Osteoblast (primary cell): ENCODE results near the gene IL17B. TPM values are rescaled to one million over a fixed set of nuclear protein-coding genes. Genes with fewer than 3 reads are reported as not detected.
A peak's percentile ranks its signal among the peaks of the same experiment; 100 is the strongest.

Experiments
- DNase-seq: peaks from one replicate; pipeline ENCODE4 v3.0.0; 2011; ENCODE audit warnings: low spot score, mixed read lengths; ENCODE audit not compliant: insufficient read length; ENCODE audit errors: missing footprints
- H2AFZ ChIP-seq: 2 replicates; pipeline ENCODE4 v1.6.0; 2011; ENCODE audit warnings: mild to moderate bottlenecking, low read length
- H3K27ac ChIP-seq: 2 replicates; pipeline ENCODE4 v1.5.1; 2011; ENCODE audit warnings: mild to moderate bottlenecking, low read depth, low read length, moderate library complexity
- H3K27me3 ChIP-seq: 2 replicates; pipeline ENCODE4 v1.6.0; 2012; ENCODE audit warnings: mild to moderate bottlenecking, control low read depth, inconsistent platforms, low read length, moderate library complexity; ENCODE audit not compliant: insufficient read depth
- H3K36me3 ChIP-seq: 2 replicates; pipeline ENCODE4 v1.5.1; 2011; ENCODE audit warnings: mild to moderate bottlenecking, low read length, control low read depth, moderate library complexity; ENCODE audit not compliant: insufficient read depth
- H3K4me1 ChIP-seq: 2 replicates; pipeline ENCODE4 v1.5.1; 2011; ENCODE audit warnings: mild to moderate bottlenecking, low read length, control low read depth, moderate library complexity; ENCODE audit not compliant: insufficient read depth
- H3K4me2 ChIP-seq: 2 replicates; pipeline ENCODE4 v1.6.0; 2011; ENCODE audit warnings: mild to moderate bottlenecking, low read length; ENCODE audit not compliant: insufficient read depth
- H3K4me3 ChIP-seq: fragments of 200-600 bp; sonication (generic); 3 replicates; pipeline ENCODE4 v1.5.1; 2012; ENCODE audit warnings: mild to moderate bottlenecking, low read length, inconsistent platforms; ENCODE audit not compliant: insufficient read depth
- H3K79me2 ChIP-seq: 2 replicates; pipeline ENCODE4 v1.6.0; 2012; ENCODE audit warnings: mild to moderate bottlenecking, low read length, control low read depth, inconsistent platforms; ENCODE audit not compliant: insufficient read depth
- H3K9me3 ChIP-seq: 2 replicates; pipeline ENCODE4 v1.5.1; 2011; ENCODE audit warnings: low read depth, low read length, control low read depth
- H4K20me1 ChIP-seq: 2 replicates; pipeline ENCODE4 v1.6.0; 2012; ENCODE audit warnings: mild to moderate bottlenecking, low read length, control low read depth; ENCODE audit not compliant: insufficient read depth
- CTCF ChIP-seq: IDR thresholded peaks from 2 replicates; pipeline ENCODE4 v1.5.1; 2011; ENCODE audit warnings: mild to moderate bottlenecking, low read depth, low read length, moderate library complexity; ENCODE audit errors: extremely low read depth
- total RNA-seq: library from RNA; depleted of rRNA; stranded (reverse); fragments of >200 nt; gene quantifications from 2 replicates; pipeline ENCODE4 v1.2.3, GENCODE V29; 2012

The IL17B gene
- 0.29 TPM in 1 of 2 replicates, not detected in the other for total RNA-seq

DNA sequence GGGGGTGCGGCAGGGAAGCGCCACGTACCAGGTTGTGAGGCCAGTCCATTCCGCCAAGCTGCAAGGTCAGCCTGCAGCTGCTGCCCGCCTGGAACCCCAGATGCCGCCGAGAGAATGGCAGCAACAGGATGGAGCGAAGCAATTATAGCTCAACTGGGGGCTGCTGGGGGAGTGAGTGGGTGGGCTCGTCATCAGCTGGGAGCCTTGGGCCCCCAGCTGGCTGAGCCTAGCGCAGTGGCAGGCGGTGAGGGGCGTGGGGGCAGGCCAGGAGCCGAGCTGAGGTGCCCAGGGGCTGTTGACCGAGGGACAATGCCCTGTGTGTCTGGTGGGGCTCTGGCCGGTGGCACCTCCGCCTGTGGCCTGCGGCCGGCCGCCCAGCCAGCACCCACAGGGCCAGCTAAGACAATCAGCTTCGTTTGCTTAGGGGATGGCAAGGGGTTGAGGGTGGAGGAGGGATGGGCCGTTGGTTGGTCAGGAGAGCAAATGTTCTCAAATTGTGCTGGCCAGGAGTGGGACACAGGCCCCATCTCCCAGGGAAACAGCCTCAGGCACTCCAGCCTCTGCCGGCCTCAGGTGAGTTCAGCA is at the start of gene IL17B:
Gene IL17B, minus strand, starts transcription at position 116 of the 585 bp plus-strand sequence. Its CDS starts 67 bp downstream, at position 49.
- Histone ChIP-seq H3K27ac (no peak within 1 kb of the TSS), H3K4me1 (peaks cover 4% of the 10 kb centered on the region), H3K27me3 (no peaks in the 10 kb centered on the region), H3K9me3 (no peaks in the 10 kb centered on the region), H3K36me3 (no peaks in the 10 kb centered on the region), H2AFZ (no peak within 1 kb of the TSS), H3K4me2 (no peak within 1 kb of the TSS), H3K79me2 (no peaks in the 10 kb centered on the region), H4K20me1 (no peaks in the 10 kb centered on the region), H3K4me3 (no peak within 1 kb of the TSS)
- DNase-seq: no peak
- no peak for TF ChIP-seq CTCF

DNA sequence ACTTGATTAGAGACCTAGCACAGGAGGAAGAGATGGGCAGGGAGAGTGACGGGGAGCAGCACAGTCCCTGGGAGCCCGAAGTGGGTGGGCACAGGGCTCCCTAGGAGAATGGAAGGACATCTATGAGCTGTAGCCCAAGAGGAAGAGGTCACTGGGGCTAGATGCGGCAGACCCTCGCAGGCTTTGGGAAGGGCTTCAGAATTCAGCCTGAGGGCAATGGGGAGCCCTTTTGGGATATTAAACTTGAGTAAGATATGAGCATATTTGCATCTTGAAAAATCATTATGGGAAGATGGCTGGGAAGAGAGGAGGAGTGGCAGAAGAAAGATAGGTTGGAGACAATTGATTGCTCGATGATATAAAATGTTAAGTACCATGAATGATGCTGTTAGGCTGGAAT is 48.9 kb upstream of the IL17B start:
- H2AFZ ChIP-seq: no peak overlapping the region
- DNase-seq: peak; percentile 71
- no peaks in the 10 kb centered on the region for H3K27me3 ChIP-seq
- H3K4me1 ChIP-seq: peaks cover 19% of the 10 kb centered on the region
- H3K27ac ChIP-seq: peak overlapping the region; percentile 10
- H3K9me3 ChIP-seq: no peaks in the 10 kb centered on the region
- no peaks in the 10 kb centered on the region for H3K79me2 ChIP-seq
- H4K20me1 ChIP-seq: peaks cover 36% of the 10 kb centered on the region
- peaks cover 86% of the 10 kb centered on the region for H3K36me3 ChIP-seq
- no peak for TF ChIP-seq CTCF
- H3K4me2 ChIP-seq: no peak overlapping the region
- no peak overlapping the region for H3K4me3 ChIP-seq

GRCh38 chr5:149427374-149427773 is 48.3 kb upstream of the IL17B start:
- Histone ChIP-seq H3K36me3 (peaks cover 91% of the 10 kb centered on the region), H3K79me2 (no peaks in the 10 kb centered on the region), H2AFZ (no peak overlapping the region), H4K20me1 (peaks cover 32% of the 10 kb centered on the region), H3K27me3 (no peaks in the 10 kb centered on the region), H3K4me3 (no peak overlapping the region), H3K4me1 (peaks cover 25% of the 10 kb centered on the region), H3K27ac (peak overlapping the region; percentile 67), H3K4me2 (no peak overlapping the region), H3K9me3 (no peaks in the 10 kb centered on the region)
- no peak for TF ChIP-seq CTCF
- DNase-seq: peak; percentile 65

DNA sequence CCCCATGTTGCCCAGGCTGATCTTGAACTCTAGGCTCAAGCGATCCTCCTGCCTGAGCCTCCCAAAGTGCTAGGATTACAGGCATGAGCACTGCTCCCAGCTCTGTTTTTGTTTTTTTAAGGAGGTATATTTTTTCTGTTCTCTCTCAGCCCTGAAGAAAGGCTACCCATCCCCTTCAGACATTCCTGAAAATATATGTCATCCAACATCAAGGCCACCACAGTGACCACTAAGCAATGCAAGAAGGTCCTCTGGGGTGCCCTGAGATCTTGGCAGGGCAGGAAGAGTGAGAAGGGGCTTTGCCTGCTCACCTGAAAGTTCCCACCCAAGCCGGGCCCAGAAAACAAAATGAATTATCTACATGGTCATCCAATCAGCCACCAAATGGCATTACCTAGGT is 47.8 kb upstream of the IL17B start:
- peaks cover 96% of the 10 kb centered on the region for H3K36me3 ChIP-seq
- peaks cover 33% of the 10 kb centered on the region for H4K20me1 ChIP-seq
- H3K9me3 ChIP-seq: no peaks in the 10 kb centered on the region
- H3K27me3 ChIP-seq: no peaks in the 10 kb centered on the region
- peak; percentile 68 for DNase-seq
- H3K79me2 ChIP-seq: peaks cover 3% of the 10 kb centered on the region
- H3K4me3 ChIP-seq: no peak overlapping the region
- H2AFZ ChIP-seq: no peak overlapping the region
- H3K27ac ChIP-seq: peak overlapping the region; percentile 67
- TF ChIP-seq CTCF: no peak
- H3K4me1 ChIP-seq: peaks cover 29% of the 10 kb centered on the region
- H3K4me2 ChIP-seq: no peak overlapping the region
